ENCODE measurements around the gene ARMC7. TPM values are rescaled to one million over a fixed set of nuclear protein-coding genes. Genes with fewer than 3 reads are reported as not detected.

Gene ARMC7
- total RNA-seq, 1 experiment from 2014 or later = 22.8 TPM

DNA sequence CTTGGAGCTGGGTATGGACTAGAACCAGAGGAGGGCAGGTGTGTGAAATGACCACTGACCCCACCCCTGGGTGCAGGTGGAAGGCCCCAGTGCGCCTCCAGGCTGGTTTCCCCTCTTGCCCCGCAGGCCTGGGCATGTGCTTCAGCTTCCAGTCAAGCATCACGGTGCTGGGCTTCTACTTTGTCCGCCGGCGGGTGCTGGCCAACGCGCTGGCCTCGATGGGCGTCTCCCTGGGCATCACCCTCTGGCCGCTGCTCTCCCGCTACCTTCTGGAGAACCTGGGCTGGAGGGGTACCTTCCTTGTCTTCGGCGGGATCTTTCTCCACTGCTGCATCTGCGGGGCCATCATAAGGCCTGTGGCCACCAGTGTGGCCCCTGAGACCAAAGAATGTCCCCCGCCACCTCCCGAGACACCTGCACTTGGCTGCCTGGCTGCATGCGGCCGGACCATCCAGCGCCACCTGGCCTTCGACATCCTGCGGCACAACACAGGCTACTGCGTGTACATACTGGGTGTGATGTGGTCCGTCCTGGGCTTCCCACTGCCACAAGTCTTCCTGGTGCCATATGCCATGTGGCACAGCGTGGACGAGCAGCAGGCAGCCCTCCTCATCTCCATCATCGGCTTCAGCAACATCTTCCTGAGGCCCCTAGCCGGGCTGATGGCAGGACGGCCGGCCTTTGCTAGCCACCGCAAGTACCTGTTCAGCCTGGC, 9.7 kb upstream of the ARMC7 start:
- Histone ChIP-seq H3K4ac (ENCODE audit: low read depth, low read length) (no peak overlapping the region), H3K9ac (ENCODE audit: extremely low read depth, insufficient read length, low read length) (no peak overlapping the region), H2BK12ac (ENCODE audit: insufficient read length, low read depth, low read length) (no peak overlapping the region), H2BK120ac (ENCODE audit: low read depth, low read length, poor library complexity, severe bottlenecking) (no peak overlapping the region), H3K79me2 (ENCODE audit: insufficient read depth, low read length) (no peaks in the 10 kb centered on the region), H2AFZ (ENCODE audit: low read length) (no peak overlapping the region), H3K4me2 (ENCODE audit: insufficient read depth, insufficient read length, low read length) (no peak overlapping the region), H3K9me3 (ENCODE audit: control insufficient read depth, low read depth, low read length) (no peaks in the 10 kb centered on the region), H4K20me1 (ENCODE audit: control insufficient read depth, insufficient read depth, insufficient read length) (no peaks in the 10 kb centered on the region), H3K56ac (ENCODE audit: insufficient read length, low read depth, low read length) (no peak overlapping the region), H2BK15ac (ENCODE audit: low read depth, low read length) (no peak overlapping the region), H3K23me2 (ENCODE audit: insufficient read length, low read depth, low read length, poor library complexity, severe bottlenecking) (no peaks in the 10 kb centered on the region), H4K5ac (ENCODE audit: insufficient read length, low read depth, low read length) (no peak overlapping the region), H2BK5ac (ENCODE audit: insufficient read length, low read length) (no peak overlapping the region), H3K14ac (ENCODE audit: insufficient read depth, low read length) (no peak overlapping the region), H2AK5ac (ENCODE audit: insufficient read length, low read length) (no peak overlapping the region), H3K4me1 (ENCODE audit: insufficient read depth, low read length) (peaks cover 3% of the 10 kb centered on the region; the same call in 1 of the 2 replicates), H4K8ac (replicated peaks; ENCODE audit: insufficient read length, low read depth, low read length) (no peak overlapping the region), H4K91ac (ENCODE audit: insufficient read length, low read depth, low read length) (no peak overlapping the region), H3K79me1 (ENCODE audit: insufficient read depth, low read depth, low read length, poor library complexity, severe bottlenecking) (no peaks in the 10 kb centered on the region), H2BK20ac (ENCODE audit: low read depth, low read length, poor library complexity, severe bottlenecking) (no peak overlapping the region), H3K18ac (ENCODE audit: insufficient read length, low read depth, low read length) (no peak overlapping the region), H3K27ac (ENCODE audit: insufficient read length, low read depth, low read length) (no peak overlapping the region), H3K23ac (ENCODE audit: insufficient read length, low read depth, low read length) (no peak overlapping the region), H3T11ph (ENCODE audit: low read length) (no peak overlapping the region), H3K27me3 (ENCODE audit: insufficient read depth, low read length) (no peaks in the 10 kb centered on the region)
- WGBS (ENCODE audit: extremely low coverage, insufficient read length, low lambda C conversion rate) = no CpG with 5 or more reads among the region's 31 CpGs
- no peaks in the 10 kb centered on the region for H3K9me3 Mint-ChIP-seq
- H3K4me1 Mint-ChIP-seq = peaks cover 8 to 9% of the 10 kb centered on the region in 2 experiments; a peak in 3 of 4 replicates
- no peak for DNase-seq
- peaks cover 7 to 56% (median 43%) of the 10 kb centered on the region in 3 experiments for H3K36me3 Mint-ChIP-seq (ENCODE audit: insufficient read depth in 1 of 3, low read depth in 3 of 3)
- no peak overlapping the region for H3K27ac Mint-ChIP-seq
- H3K4me3 Mint-ChIP-seq = no peak overlapping the region; a peak in 1 of 5 replicates
- H3K27me3 Mint-ChIP-seq (ENCODE audit: low read depth) = no peaks in the 10 kb centered on the region
- TF ChIP-seq, protein P1, sequence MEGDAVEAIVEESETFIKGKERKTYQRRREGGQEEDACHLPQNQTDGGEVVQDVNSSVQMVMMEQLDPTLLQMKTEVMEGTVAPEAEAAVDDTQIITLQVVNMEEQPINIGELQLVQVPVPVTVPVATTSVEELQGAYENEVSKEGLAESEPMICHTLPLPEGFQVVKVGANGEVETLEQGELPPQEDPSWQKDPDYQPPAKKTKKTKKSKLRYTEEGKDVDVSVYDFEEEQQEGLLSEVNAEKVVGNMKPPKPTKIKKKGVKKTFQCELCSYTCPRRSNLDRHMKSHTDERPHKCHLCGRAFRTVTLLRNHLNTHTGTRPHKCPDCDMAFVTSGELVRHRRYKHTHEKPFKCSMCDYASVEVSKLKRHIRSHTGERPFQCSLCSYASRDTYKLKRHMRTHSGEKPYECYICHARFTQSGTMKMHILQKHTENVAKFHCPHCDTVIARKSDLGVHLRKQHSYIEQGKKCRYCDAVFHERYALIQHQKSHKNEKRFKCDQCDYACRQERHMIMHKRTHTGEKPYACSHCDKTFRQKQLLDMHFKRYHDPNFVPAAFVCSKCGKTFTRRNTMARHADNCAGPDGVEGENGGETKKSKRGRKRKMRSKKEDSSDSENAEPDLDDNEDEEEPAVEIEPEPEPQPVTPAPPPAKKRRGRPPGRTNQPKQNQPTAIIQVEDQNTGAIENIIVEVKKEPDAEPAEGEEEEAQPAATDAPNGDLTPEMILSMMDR (conservative IDR thresholded peaks at IDR 0.05) = no peak
